ENCODE results near the gene DHX36.

DHX36 gene

GRCh38 chr3:154316974-154317767, 7.1 kb downstream of the DHX36 start:
- no peak for TF ChIP-seq CTCF (IDR thresholded peaks at IDR 0.05; ENCODE audit: low read length, missing control alignments)
- no peak overlapping the region for H3K4me3 ChIP-seq (replicated peaks; ENCODE audit: low read depth, low read length)
- DNase-seq (ENCODE audit: low read depth): peak; percentile 5

- H3K4me3 ChIP-seq (replicated peaks; ENCODE audit: low read depth, low read length): no peak overlapping the region
- TF ChIP-seq CTCF (IDR thresholded peaks at IDR 0.05; ENCODE audit: low read length, missing control alignments): no peak
Measured at GRCh38 chr3:154314152-154314551, 10.1 kb downstream of the DHX36 start.

GRCh38 chr3:154310840-154311239, 13.4 kb downstream of the DHX36 start:
- no peak overlapping the region for H3K4me3 ChIP-seq (replicated peaks; ENCODE audit: low read depth, low read length)
- TF ChIP-seq CTCF (IDR thresholded peaks at IDR 0.05; ENCODE audit: low read length, missing control alignments): no peak
- peak; percentile 46 for DNase-seq (ENCODE audit: low read depth)

More at GRCh38 chr3:154314152-154314551, 10.1 kb downstream of the DHX36 start:
- DNase-seq (ENCODE audit: low read depth): no peak

GRCh38 chr3:154307363-154307762, 16.9 kb downstream of the DHX36 start:
- no peak overlapping the region for H3K4me3 ChIP-seq (replicated peaks; ENCODE audit: low read depth, low read length)
- no peak for TF ChIP-seq CTCF (IDR thresholded peaks at IDR 0.05; ENCODE audit: low read length, missing control alignments)
- no peak for DNase-seq (ENCODE audit: low read depth)

GRCh38 chr3:154304936-154305335, 19.4 kb downstream of the DHX36 start:
- no peak overlapping the region for H3K4me3 ChIP-seq (replicated peaks; ENCODE audit: low read depth, low read length)
- no peak for TF ChIP-seq CTCF (IDR thresholded peaks at IDR 0.05; ENCODE audit: low read length, missing control alignments)
- DNase-seq (ENCODE audit: low read depth): no peak

GRCh38 chr3:154304116-154304786, 20.0 kb downstream of the DHX36 start:
- DNase-seq (ENCODE audit: low read depth): peak; percentile 18
- TF ChIP-seq CTCF (IDR thresholded peaks at IDR 0.05; ENCODE audit: low read length, missing control alignments): no peak
- H3K4me3 ChIP-seq (replicated peaks; ENCODE audit: low read depth, low read length): no peak overlapping the region
